ENCODE results near the gene PDGFRB. TPM values are rescaled to one million over a fixed set of nuclear protein-coding genes. Genes with fewer than 3 reads are reported as not detected.

The PDGFRB gene
- total and polyA plus RNA-seq, 10 of the 15 experiments (the other 5 are each of a cell fraction or from before 2014, with no cell fraction given), result 0.02 to 3.0 (median 1.0) TPM

- no TSS peak for BruUV-seq (replicated peaks)
- Histone ChIP-seq H3K27ac (ENCODE audit: control insufficient read depth, insufficient read depth) (no peak overlapping the region), H3K4me2 (ENCODE audit: control insufficient read depth, insufficient read depth) (no peak overlapping the region), H3K36me3 (ENCODE audit: control insufficient read depth in 2 of 2, insufficient read depth in 2 of 2, low read length in 1 of 2) (no peaks in the 10 kb centered on the region), H3K4me3 (no peak overlapping the region), H3K27me3 (replicated peaks in 1 of 2; ENCODE audit: control insufficient read depth in 2 of 2, insufficient read depth in 2 of 2, low read length in 1 of 2) (no peaks in the 10 kb centered on the region; a peak in 1 of 4 replicates), H3K4me1 (ENCODE audit: control insufficient read depth, insufficient read depth, low read length) (peaks cover 9% of the 10 kb centered on the region), H2AFZ (ENCODE audit: control insufficient read depth, low read depth, low read length) (no peak overlapping the region), H4K20me1 (ENCODE audit: control insufficient read depth, insufficient read depth) (no peaks in the 10 kb centered on the region), H3K79me2 (ENCODE audit: control insufficient read depth, insufficient read depth, low read length) (no peaks in the 10 kb centered on the region), H3K9me3 (replicated peaks; ENCODE audit: control insufficient read depth, insufficient read depth, low read length) (no peaks in the 10 kb centered on the region), H3K9ac (ENCODE audit: control insufficient read depth, insufficient read depth, low read length) (no peak overlapping the region)
- DNase-seq (ENCODE audit: low read depth, low spot score) (no peak), ATAC-seq (no peak), FAIRE-seq (no peak)
- TF ChIP-seq MEF2B (IDR thresholded peaks at IDR 0.05; ENCODE audit: partially characterized antibody, poor library complexity, severe bottlenecking), result no peak
- no peak for TF ChIP-seq E2F8 (IDR thresholded peaks at IDR 0.05; ENCODE audit: low read depth, partially characterized antibody)
- TF ChIP-seq SMARCA5 (IDR thresholded peaks at IDR 0.05), result no peak
- TF ChIP-seq CBX3 (IDR thresholded peaks at IDR 0.05; ENCODE audit: borderline replicate concordance, low read depth), result no peak
- TF ChIP-seq USF1 (IDR thresholded peaks at IDR 0.05; ENCODE audit: borderline replicate concordance, extremely low read length, insufficient read depth, low read depth, low read length), result no peak
- no peak for TF ChIP-seq ZNF217 (IDR thresholded peaks at IDR 0.05)
- ChIA-PET POLR2A (interaction anchor here (0.6 kb wide), 1 partner anchor 256 kb away, joined by 3 read pairs; no protein-coding TSS in a partner anchor), SMC1A (ENCODE audit: uncharacterized antibody, unreplicated experiment) (interaction anchor here (0.9 to 1.8 kb wide), 7 partner anchors 11 to 56 kb away, joined by 3 to 10 read pairs (median 3); no protein-coding TSS in a partner anchor), RAD21 (ENCODE audit: unreplicated experiment) (interaction anchor here (0.9 to 1.9 kb wide), 6 partner anchors 13 to 274 kb away, joined by 3 to 8 read pairs (median 4); no protein-coding TSS in a partner anchor), CTCF (interaction anchor here (0.7 to 6.7 kb wide), 14 partner anchors 9 to 274 kb away, joined by 3 to 68 read pairs (median 4); no protein-coding TSS in a partner anchor)
- intact Hi-C loops (cut with micrococcal nuclease; ENCODE audit: unreplicated experiment), result no loop called here
- WGBS (ENCODE audit: insufficient coverage, insufficient replicate concordance, low lambda C conversion rate, missing lambda C conversion rate), result 0% methylated on average over 2 of the region's 3 CpGs
- in situ Hi-C loops (cut with MboI), result no loop called here
Measured at GRCh38 chr5:150162142-150162513, 6.5 kb upstream of the PDGFRB start.
